Measurements from ENCODE around the gene LBX1.

DNA sequence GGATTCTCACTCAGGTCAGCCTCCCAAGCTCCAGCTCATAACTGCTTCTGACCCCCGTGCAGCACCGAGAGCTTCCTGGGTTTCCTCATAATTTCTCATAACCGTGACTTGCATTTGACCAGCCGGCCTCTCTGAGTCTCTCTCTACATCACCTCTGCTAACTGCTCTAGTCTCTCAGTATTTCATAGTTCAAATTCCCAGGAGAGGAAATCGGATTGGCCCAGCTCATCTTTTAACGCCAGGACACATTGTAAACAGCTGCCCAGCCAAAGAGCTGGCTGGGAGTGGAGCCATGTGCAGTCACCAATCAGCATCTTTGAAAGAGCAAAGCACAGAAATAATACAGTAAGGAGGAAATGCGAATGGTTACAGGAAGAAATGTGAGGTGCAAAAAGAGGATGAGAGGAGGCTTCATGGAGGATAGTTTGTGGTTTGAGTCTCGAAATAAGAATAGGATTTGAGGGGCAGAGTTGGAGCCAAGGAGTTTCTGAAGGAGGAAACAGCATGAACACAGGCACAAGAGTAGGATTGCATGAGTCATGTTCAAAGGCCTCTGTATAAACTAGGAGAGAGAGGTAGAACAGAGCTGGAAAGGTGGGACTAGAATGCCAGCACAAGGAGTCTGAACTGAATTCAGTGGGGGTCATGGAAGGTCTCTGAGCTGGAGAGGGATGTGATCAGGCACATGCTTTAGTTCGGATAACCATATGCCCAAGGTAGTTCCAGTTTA lies 15.2 kb upstream of the LBX1 start:
- TF ChIP-seq, protein P1, sequence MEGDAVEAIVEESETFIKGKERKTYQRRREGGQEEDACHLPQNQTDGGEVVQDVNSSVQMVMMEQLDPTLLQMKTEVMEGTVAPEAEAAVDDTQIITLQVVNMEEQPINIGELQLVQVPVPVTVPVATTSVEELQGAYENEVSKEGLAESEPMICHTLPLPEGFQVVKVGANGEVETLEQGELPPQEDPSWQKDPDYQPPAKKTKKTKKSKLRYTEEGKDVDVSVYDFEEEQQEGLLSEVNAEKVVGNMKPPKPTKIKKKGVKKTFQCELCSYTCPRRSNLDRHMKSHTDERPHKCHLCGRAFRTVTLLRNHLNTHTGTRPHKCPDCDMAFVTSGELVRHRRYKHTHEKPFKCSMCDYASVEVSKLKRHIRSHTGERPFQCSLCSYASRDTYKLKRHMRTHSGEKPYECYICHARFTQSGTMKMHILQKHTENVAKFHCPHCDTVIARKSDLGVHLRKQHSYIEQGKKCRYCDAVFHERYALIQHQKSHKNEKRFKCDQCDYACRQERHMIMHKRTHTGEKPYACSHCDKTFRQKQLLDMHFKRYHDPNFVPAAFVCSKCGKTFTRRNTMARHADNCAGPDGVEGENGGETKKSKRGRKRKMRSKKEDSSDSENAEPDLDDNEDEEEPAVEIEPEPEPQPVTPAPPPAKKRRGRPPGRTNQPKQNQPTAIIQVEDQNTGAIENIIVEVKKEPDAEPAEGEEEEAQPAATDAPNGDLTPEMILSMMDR (IDR thresholded peaks at IDR 0.05) = no peak
- TF ChIP-seq POLR2A (IDR thresholded peaks at IDR 0.05; ENCODE audit: low read length) (no peak), CBX2 (IDR thresholded peaks at IDR 0.05; ENCODE audit: borderline replicate concordance, low read depth) (no peak), NPAS2 (CRISPR knock-in tag; IDR thresholded peaks at IDR 0.05; ENCODE audit: borderline replicate concordance) (no peak), RARB (CRISPR knock-in tag; IDR thresholded peaks at IDR 0.05) (no peak)
- TF ChIP-seq, protein P2, sequence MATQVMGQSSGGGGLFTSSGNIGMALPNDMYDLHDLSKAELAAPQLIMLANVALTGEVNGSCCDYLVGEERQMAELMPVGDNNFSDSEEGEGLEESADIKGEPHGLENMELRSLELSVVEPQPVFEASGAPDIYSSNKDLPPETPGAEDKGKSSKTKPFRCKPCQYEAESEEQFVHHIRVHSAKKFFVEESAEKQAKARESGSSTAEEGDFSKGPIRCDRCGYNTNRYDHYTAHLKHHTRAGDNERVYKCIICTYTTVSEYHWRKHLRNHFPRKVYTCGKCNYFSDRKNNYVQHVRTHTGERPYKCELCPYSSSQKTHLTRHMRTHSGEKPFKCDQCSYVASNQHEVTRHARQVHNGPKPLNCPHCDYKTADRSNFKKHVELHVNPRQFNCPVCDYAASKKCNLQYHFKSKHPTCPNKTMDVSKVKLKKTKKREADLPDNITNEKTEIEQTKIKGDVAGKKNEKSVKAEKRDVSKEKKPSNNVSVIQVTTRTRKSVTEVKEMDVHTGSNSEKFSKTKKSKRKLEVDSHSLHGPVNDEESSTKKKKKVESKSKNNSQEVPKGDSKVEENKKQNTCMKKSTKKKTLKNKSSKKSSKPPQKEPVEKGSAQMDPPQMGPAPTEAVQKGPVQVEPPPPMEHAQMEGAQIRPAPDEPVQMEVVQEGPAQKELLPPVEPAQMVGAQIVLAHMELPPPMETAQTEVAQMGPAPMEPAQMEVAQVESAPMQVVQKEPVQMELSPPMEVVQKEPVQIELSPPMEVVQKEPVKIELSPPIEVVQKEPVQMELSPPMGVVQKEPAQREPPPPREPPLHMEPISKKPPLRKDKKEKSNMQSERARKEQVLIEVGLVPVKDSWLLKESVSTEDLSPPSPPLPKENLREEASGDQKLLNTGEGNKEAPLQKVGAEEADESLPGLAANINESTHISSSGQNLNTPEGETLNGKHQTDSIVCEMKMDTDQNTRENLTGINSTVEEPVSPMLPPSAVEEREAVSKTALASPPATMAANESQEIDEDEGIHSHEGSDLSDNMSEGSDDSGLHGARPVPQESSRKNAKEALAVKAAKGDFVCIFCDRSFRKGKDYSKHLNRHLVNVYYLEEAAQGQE (IDR thresholded peaks at IDR 0.05) = no peak
- TF ChIP-seq, protein P3, sequence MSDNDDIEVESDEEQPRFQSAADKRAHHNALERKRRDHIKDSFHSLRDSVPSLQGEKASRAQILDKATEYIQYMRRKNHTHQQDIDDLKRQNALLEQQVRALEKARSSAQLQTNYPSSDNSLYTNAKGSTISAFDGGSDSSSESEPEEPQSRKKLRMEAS (IDR thresholded peaks at IDR 0.05) = peak; percentile 51; the same call in 1 of the 2 replicates
- TF ChIP-seq, protein P4, sequence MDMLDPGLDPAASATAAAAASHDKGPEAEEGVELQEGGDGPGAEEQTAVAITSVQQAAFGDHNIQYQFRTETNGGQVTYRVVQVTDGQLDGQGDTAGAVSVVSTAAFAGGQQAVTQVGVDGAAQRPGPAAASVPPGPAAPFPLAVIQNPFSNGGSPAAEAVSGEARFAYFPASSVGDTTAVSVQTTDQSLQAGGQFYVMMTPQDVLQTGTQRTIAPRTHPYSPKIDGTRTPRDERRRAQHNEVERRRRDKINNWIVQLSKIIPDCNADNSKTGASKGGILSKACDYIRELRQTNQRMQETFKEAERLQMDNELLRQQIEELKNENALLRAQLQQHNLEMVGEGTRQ (IDR thresholded peaks at IDR 0.05) = no peak

Data from A549 (cell line).